H1 (cell line): ENCODE data around the gene KANSL1L. TPM values are rescaled to one million over a fixed set of nuclear protein-coding genes. Genes with fewer than 3 reads are reported as not detected.

Experiments
- CTCF ChIA-PET: fragments of 300-600 bp; sonication (Branson Sonifier 250); formaldehyde crosslinking; loops from one replicate; lab custom pipeline; 2021; ENCODE audit not compliant: partially characterized antibody; lab: Charles Lee
- POLR2A ChIA-PET: fragments of 300-600 bp; sonication (Branson Sonifier 250); formaldehyde crosslinking; loops from one replicate; lab custom pipeline; 2021; ENCODE audit warnings: inconsistent platforms; ENCODE audit not compliant: partially characterized antibody; lab: Charles Lee
- DNase-seq, 2 experiments: peaks; one replicate each; pipeline versions ENCODE4 v3.0.0 to v3.0.0-alpha.2; 2010 to 2022; ENCODE audit warnings: low spot score in 2 of 2, low read depth in 1 of 2, mixed read lengths in 1 of 2
- FAIRE-seq: peaks from 2 replicates; lab custom pipeline; 2011; peaks lifted over from hg19 to GRCh38; lab: Jason Lieb, UNC
- H2AFZ ChIP-seq: 2 replicates; pipeline ENCODE4 v1.8.1; 2012; ENCODE audit warnings: low read length, inconsistent platforms
- H2AK5ac ChIP-seq: 2 replicates; pipeline ENCODE4 v1.6.1; 2013; ENCODE audit warnings: low read depth, low read length
- H2BK120ac ChIP-seq: replicated peaks from 2 replicates; pipeline ENCODE3; 2013; ENCODE audit warnings: low read depth, low read length, inconsistent platforms
- H2BK12ac ChIP-seq: 2 replicates; pipeline ENCODE4 v1.6.1; 2013; ENCODE audit warnings: low read depth, low read length
- H2BK15ac ChIP-seq: 2 replicates; pipeline ENCODE4 v1.6.1; 2013; ENCODE audit warnings: low read length
- H2BK20ac ChIP-seq: 2 replicates; pipeline ENCODE4 v1.6.1; 2013; ENCODE audit warnings: low read length
- H2BK5ac ChIP-seq: 2 replicates; pipeline ENCODE4 v1.6.1; 2013; ENCODE audit warnings: low read depth, low read length
- H3K14ac ChIP-seq: 2 replicates; pipeline ENCODE4 v1.6.1; 2013; ENCODE audit warnings: inconsistent platforms; ENCODE audit not compliant: insufficient read length
- H3K18ac ChIP-seq: 2 replicates; pipeline ENCODE4 v1.6.1; 2013; ENCODE audit warnings: low read length; ENCODE audit errors: extremely low read depth
- H3K23ac ChIP-seq: 2 replicates; pipeline ENCODE4 v1.6.1; 2013; ENCODE audit warnings: inconsistent platforms; ENCODE audit not compliant: insufficient read length
- H3K23me2 ChIP-seq: 2 replicates; pipeline ENCODE4 v1.6.1; 2013; ENCODE audit warnings: low read depth, low read length
- H3K27ac ChIP-seq: 2 replicates; pipeline ENCODE4 v1.6.1; 2011; ENCODE audit warnings: low read depth, low read length, inconsistent platforms
- H3K27me3 ChIP-seq, 4 experiments: replicated peaks in 1 of 4; 1 replicate in 1 of 4; 2 replicates in 3 of 4; pipeline versions ENCODE4 v1.6.1 to v1.8.1; 2011 to 2013; ENCODE audit warnings: low read length in 3 of 4, mild to moderate bottlenecking in 3 of 4, inconsistent platforms in 2 of 4, mixed read lengths in 2 of 4, moderate library complexity in 1 of 4; ENCODE audit not compliant: control insufficient read depth in 3 of 4, insufficient read depth in 3 of 4; ENCODE audit errors: extremely low read depth in 1 of 4
- H3K36me3 ChIP-seq, 4 experiments: 2 replicates each; pipeline versions ENCODE4 v1.6.1 to v1.8.1; 2011 to 2013; ENCODE audit warnings: mild to moderate bottlenecking in 4 of 4, low read length in 3 of 4, moderate library complexity in 2 of 4, control low read depth in 1 of 4, inconsistent platforms in 1 of 4; ENCODE audit not compliant: insufficient read depth in 4 of 4, control insufficient read depth in 2 of 4
- H3K4ac ChIP-seq: replicated peaks from 2 replicates; pipeline ENCODE3; 2013; ENCODE audit warnings: low read length, low read depth, mixed read lengths, inconsistent platforms; ENCODE audit not compliant: insufficient read length
- H3K4me1 ChIP-seq, 4 experiments: replicated peaks in 1 of 4; 1 replicate in 1 of 4; 2 replicates in 3 of 4; pipeline versions ENCODE4 v1.6.1 to v1.8.1; 2011 to 2013; ENCODE audit warnings: low read length in 3 of 4, inconsistent platforms in 2 of 4, mixed read lengths in 1 of 4; ENCODE audit not compliant: insufficient read depth in 4 of 4, control insufficient read depth in 3 of 4
- H3K4me2 ChIP-seq, 2 experiments: 2 replicates each; pipeline versions ENCODE4 v1.6.1 to v1.8.1; 2011 to 2013; ENCODE audit warnings: low read depth in 2 of 2, low read length in 2 of 2, control low read depth in 1 of 2, inconsistent platforms in 1 of 2, mild to moderate bottlenecking in 1 of 2; ENCODE audit not compliant: insufficient read depth in 1 of 2
- H3K4me3 ChIP-seq, 4 experiments: fragments of 200-600, 300-600 bp in 1 of 4; sonication (generic), shearing (Covaris generic), sonication (Bioruptor Twin) in 1 of 4; 2 replicates each; pipeline versions ENCODE4 v1.5.1 to v1.8.1; 2011 to 2016; ENCODE audit warnings: low read length in 4 of 4, low read depth in 3 of 4, control low read depth in 2 of 4, inconsistent platforms in 2 of 4, mild to moderate bottlenecking in 2 of 4, mixed read lengths in 1 of 4, moderate library complexity in 1 of 4; ENCODE audit not compliant: insufficient read depth in 2 of 4; ENCODE audit errors: extremely low read depth in 1 of 4
- H3K56ac ChIP-seq: replicated peaks from 2 replicates; pipeline ENCODE3; 2013; ENCODE audit warnings: low read depth, mild to moderate bottlenecking, mixed read lengths, low read length, inconsistent platforms; ENCODE audit not compliant: insufficient read length
- H3K79me1 ChIP-seq: 2 replicates; pipeline ENCODE4 v1.6.1; 2013; ENCODE audit warnings: low read depth, low read length, control low read depth
- H3K79me2 ChIP-seq, 2 experiments: 2 replicates each; pipeline versions ENCODE4 v1.6.1 to v1.8.1; 2012 to 2013; ENCODE audit warnings: low read length in 2 of 2, mild to moderate bottlenecking in 2 of 2, inconsistent platforms in 1 of 2; ENCODE audit not compliant: insufficient read depth in 2 of 2, control insufficient read depth in 1 of 2
- H3K9ac ChIP-seq, 4 experiments: replicated peaks in 1 of 4; 1 replicate in 1 of 4; 2 replicates in 3 of 4; pipeline versions ENCODE4 v1.6.1 to v1.8.1; 2011 to 2013; ENCODE audit warnings: low read depth in 3 of 4, low read length in 3 of 4, control low read depth in 2 of 4, mild to moderate bottlenecking in 2 of 4, moderate library complexity in 2 of 4, inconsistent platforms in 1 of 4; ENCODE audit errors: extremely low read depth in 1 of 4
- H3K9me3 ChIP-seq, 2 experiments: 2 replicates each; pipeline versions ENCODE4 v1.6.1 to v1.8.1; 2012 to 2013; ENCODE audit warnings: mild to moderate bottlenecking in 2 of 2, moderate library complexity in 2 of 2, control low read depth in 1 of 2, inconsistent platforms in 1 of 2, low read depth in 1 of 2, low read length in 1 of 2, mixed read lengths in 1 of 2; ENCODE audit not compliant: insufficient read depth in 2 of 2
- H4K20me1 ChIP-seq, 2 experiments: replicated peaks in 1 of 2; 2 replicates each; pipeline versions ENCODE3 to v1.8.1; 2011 to 2013; ENCODE audit warnings: inconsistent platforms in 2 of 2, low read length in 2 of 2, mild to moderate bottlenecking in 1 of 2; ENCODE audit not compliant: insufficient read depth in 2 of 2, control insufficient read depth in 1 of 2
- H4K5ac ChIP-seq: 2 replicates; pipeline ENCODE4 v1.6.1; 2013; ENCODE audit warnings: low read length, low read depth, mixed read lengths, inconsistent platforms; ENCODE audit not compliant: insufficient read length
- H4K8ac ChIP-seq: 2 replicates; pipeline ENCODE4 v1.8.0; 2013; ENCODE audit warnings: mild to moderate bottlenecking, moderate library complexity, low read length, inconsistent platforms; ENCODE audit not compliant: insufficient read depth; ENCODE audit errors: extremely low read depth
- H4K91ac ChIP-seq: replicated peaks from 2 replicates; pipeline ENCODE3; 2013; ENCODE audit warnings: low read length, mixed read lengths, inconsistent platforms; ENCODE audit not compliant: insufficient read length
- CBX5 ChIP-seq: fragments of 300-800, 300-1000 bp; sonication (generic); IDR thresholded peaks from 2 replicates; pipeline ENCODE4 v1.7.1; 2016; ENCODE audit warnings: antibody characterized with exemption, low read length, low read depth
- JUND ChIP-seq: IDR thresholded peaks from 2 replicates; pipeline ENCODE4 v1.6.1; 2011; ENCODE audit warnings: mild to moderate bottlenecking, improper control_type of control experiment, low read length
- KDM4A ChIP-seq: IDR thresholded peaks from one replicate; pipeline ENCODE4 v1.7.1; 2012; ENCODE audit warnings: low read depth, mild to moderate bottlenecking, moderate library complexity, low read length, inconsistent platforms; ENCODE audit not compliant: severe bottlenecking
- KDM5A ChIP-seq: fragments of 200-600 bp; IDR thresholded peaks from 2 replicates; pipeline ENCODE4 v1.7.1; 2012; ENCODE audit warnings: mild to moderate bottlenecking, low read length, inconsistent platforms, mixed read lengths
- PHF8 ChIP-seq: fragments of 200-600 bp; sonication (generic); conservative IDR thresholded peaks from 2 replicates; pipeline ENCODE4 v1.7.1; 2012; ENCODE audit warnings: low read depth, mild to moderate bottlenecking, inconsistent platforms, low read length, moderate library complexity
- POLR2A ChIP-seq, 2 experiments: IDR thresholded peaks; 1 replicate in 1 of 2; 2 replicates in 1 of 2; pipeline ENCODE4 v1.6.1; 2011; ENCODE audit warnings: low read depth in 2 of 2, low read length in 2 of 2, mild to moderate bottlenecking in 2 of 2; ENCODE audit errors: control extremely low read depth in 1 of 2
- RBBP5 ChIP-seq: IDR thresholded peaks from 2 replicates; pipeline ENCODE4 v1.7.1; 2012; ENCODE audit warnings: low read depth, mild to moderate bottlenecking, inconsistent platforms, low read length, moderate library complexity, borderline replicate concordance
- SIRT6 ChIP-seq: IDR thresholded peaks from one replicate; pipeline ENCODE4 v1.7.1; 2012; ENCODE audit warnings: low read length, inconsistent platforms
- TAF1 ChIP-seq: IDR thresholded peaks from 2 replicates; pipeline ENCODE4 v1.6.1; 2011; ENCODE audit warnings: mild to moderate bottlenecking, low read depth, low read length
- TAF7 ChIP-seq: optimal IDR thresholded peaks from 2 replicates; pipeline ENCODE3; 2011; ENCODE audit warnings: low read depth, mild to moderate bottlenecking, inconsistent platforms, low read length, moderate library complexity, borderline replicate concordance
- YY1 ChIP-seq: IDR thresholded peaks from 2 replicates; pipeline ENCODE4 v1.6.1; 2011; ENCODE audit warnings: low read depth, mild to moderate bottlenecking, low read length
- WGBS, 2 experiments: shearing (Covaris generic) in 1 of 2; methylation state at CpG; one replicate each; pipeline versions ENCODE4 v1.1.6 to v1.1.7; 2013 to 2015; ENCODE audit warnings: low lambda C conversion rate in 2 of 2, mixed read lengths in 2 of 2, inconsistent platforms in 1 of 2, low coverage in 1 of 2, missing lambda C conversion rate in 1 of 2; ENCODE audit not compliant: insufficient replicate concordance in 2 of 2, insufficient coverage in 1 of 2, insufficient read length in 1 of 2; ENCODE audit errors: extremely low coverage in 1 of 2, missing lambda C conversion rate in 1 of 2; 5-methylcytosine and 5-hydroxymethylcytosine counted together
- polyA plus RNA-seq, 7 experiments: library from polyadenylated mRNA; depleted of rRNA in 3 of 7; stranded (reverse) in 5 of 7; unstranded in 2 of 7; fragments of >200 nt in 5 of 7; fragments of 200-250 nt in 2 of 7; gene quantifications; 1 replicate in 5 of 7; 2 replicates in 1 of 7; 4 replicates in 1 of 7; pipeline versions ENCODE4 v1.2.1 to v1.2.3, GENCODE V29; 2011 to 2013; ENCODE audit warnings: missing spikeins in 2 of 7, mixed read lengths in 2 of 7
- total RNA-seq: library from RNA; stranded (reverse); fragmentation: NEBNext Ultra II Directional; extraction: Animal tissue kit (Norgen Biotek cat#: 25700); gene quantifications from 2 replicates; pipeline ENCODE4 v1.2.1, GENCODE V29; 2021

KANSL1L gene
- total and polyA plus RNA-seq, 2 of the 8 experiments (the other 6 are each of a cell fraction or from before 2014, with no cell fraction given), result 5.4 to 17.2 TPM

GRCh38 chr2:210002158-210003157, 168.8 kb downstream of the KANSL1L start, which contains the start of gene RPE:
Gene RPE, plus strand, starts transcription at chr2:210002638. Its CDS starts 24 bp downstream, at chr2:210002662.
- H3K9ac ChIP-seq, result peak within 1 kb of the TSS; percentile 90 to 93 (median 90)
- CTCF ChIA-PET, result no interaction called here
- POLR2A ChIA-PET, result interaction anchor here (0.6 to 1.0 kb wide), 5 partner anchors 10 to 311 kb away, joined by 3 to 4 read pairs (median 3); no protein-coding TSS in a partner anchor
- TF ChIP-seq SIRT6 (no peak), KDM5A (no peak), RBBP5 (peak; percentile 77; the same call in 1 of the 2 replicates), YY1 (peak; percentile 83), KDM4A (peak; percentile 90), CBX5 (no peak), TAF7 (no peak), PHF8 (peak; percentile 91), TAF1 (peak; percentile 88), JUND (no peak), POLR2A (IDR thresholded peaks at IDR 0.05; ENCODE audit: control extremely low read depth in 1 of 2, low read depth in 2 of 2, low read length in 2 of 2) (peak; percentile 84 to 96)

More at GRCh38 chr2:210002158-210003157, 168.8 kb downstream of the KANSL1L start, which contains the start of gene RPE:
- H4K5ac ChIP-seq, result peak within 1 kb of the TSS; percentile 70
- 3% methylated on average over 45 of the region's 58 CpGs; no CpG with 5 or more reads in 1 of the 2 experiments for WGBS, 2 experiments
- H3K18ac ChIP-seq, result peak within 1 kb of the TSS; percentile 44; the same call in 1 of the 2 replicates
- H2BK120ac ChIP-seq, result no peak within 1 kb of the TSS
- peaks cover 0 to 2% (median 0%) of the 10 kb centered on the region in 4 experiments; a peak in 2 of 7 replicates for H3K4me1 ChIP-seq
- H3K4ac ChIP-seq, result peak within 1 kb of the TSS; percentile 94
- peaks cover 4% of the 10 kb centered on the region; the same call in 1 of the 2 replicates for H3K79me1 ChIP-seq
- H3K36me3 ChIP-seq, result peaks cover 0 to 15% (median 0%) of the 10 kb centered on the region in 4 experiments; a peak in 2 of 8 replicates
- H3K9me3 ChIP-seq, result no peaks in the 10 kb centered on the region
- no peak within 1 kb of the TSS for H2BK15ac ChIP-seq
- H2AK5ac ChIP-seq, result no peak within 1 kb of the TSS; the same call in 1 of the 2 replicates
- peak; percentile 89 to 96 for DNase-seq
- H4K20me1 ChIP-seq, result peaks cover 3 to 13% of the 10 kb centered on the region in 2 experiments
- peak within 1 kb of the TSS; percentile 73 to 97 (median 90) for H3K4me3 ChIP-seq
- no peaks in the 10 kb centered on the region for H3K27me3 ChIP-seq
- H3K27ac ChIP-seq, result peak within 1 kb of the TSS; percentile 76
- no peak within 1 kb of the TSS for H2BK20ac ChIP-seq
- peak within 1 kb of the TSS; percentile 94 for H4K8ac ChIP-seq
- H3K56ac ChIP-seq, result peak within 1 kb of the TSS; percentile 73
- FAIRE-seq, result peak; percentile 28
- no peak within 1 kb of the TSS for H3K23ac ChIP-seq
- H3K23me2 ChIP-seq, result peaks cover 7% of the 10 kb centered on the region; the same call in 1 of the 2 replicates
- peak within 1 kb of the TSS; percentile 98 for H2AFZ ChIP-seq
- peaks cover 28 to 50% of the 10 kb centered on the region in 2 experiments for H3K79me2 ChIP-seq
- H3K4me2 ChIP-seq, result peak within 1 kb of the TSS; percentile 79 to 85
- H2BK12ac ChIP-seq, result no peak within 1 kb of the TSS; the same call in 1 of the 2 replicates
- H3K14ac ChIP-seq, result no peak within 1 kb of the TSS
- peak within 1 kb of the TSS; percentile 88 for H2BK5ac ChIP-seq
- peak within 1 kb of the TSS; percentile 13 for H4K91ac ChIP-seq
